Omental fat pad (tissue), 4 donors: Measurements from ENCODE around the gene TDP1. TPM values are rescaled to one million over a fixed set of nuclear protein-coding genes. Genes with fewer than 3 reads are reported as not detected.
"Not testable (repeated sequence)": the region's sequence is repeated elsewhere in the genome, so short reads cannot be mapped to it uniquely, and the experiment has no call there.

Experiments
- ATAC-seq: fragments of 150-250 bp; one replicate; pipeline ENCODE4 v1.9.1; 2016; ENCODE audit warnings: mild to moderate bottlenecking, moderate library complexity; ENCODE audit not compliant: low FRiP score
- DNase-seq: peaks from one replicate; pipeline ENCODE4 v3.0.0-alpha.2; 2019; ENCODE audit warnings: low spot score
- CTCF ChIP-seq, 3 donors: fragments of 450-650 bp; IDR thresholded peaks; one replicate each; pipeline ENCODE4 v1.5.1; 2016 to 2017; ENCODE audit warnings: antibody characterized with exemption in 3 of 3, mild to moderate bottlenecking in 3 of 3, moderate library complexity in 2 of 3
- total RNA-seq, 4 donors: library from RNA; depleted of rRNA; stranded (reverse); fragments of >200 nt; gene quantifications; one replicate each; pipeline ENCODE4 v1.1.0, GENCODE V29; 2016

Gene TDP1
- total RNA-seq, 4 donors from 2014 or later, result 10.2 to 14.2 (median 12.9) TPM

DNA sequence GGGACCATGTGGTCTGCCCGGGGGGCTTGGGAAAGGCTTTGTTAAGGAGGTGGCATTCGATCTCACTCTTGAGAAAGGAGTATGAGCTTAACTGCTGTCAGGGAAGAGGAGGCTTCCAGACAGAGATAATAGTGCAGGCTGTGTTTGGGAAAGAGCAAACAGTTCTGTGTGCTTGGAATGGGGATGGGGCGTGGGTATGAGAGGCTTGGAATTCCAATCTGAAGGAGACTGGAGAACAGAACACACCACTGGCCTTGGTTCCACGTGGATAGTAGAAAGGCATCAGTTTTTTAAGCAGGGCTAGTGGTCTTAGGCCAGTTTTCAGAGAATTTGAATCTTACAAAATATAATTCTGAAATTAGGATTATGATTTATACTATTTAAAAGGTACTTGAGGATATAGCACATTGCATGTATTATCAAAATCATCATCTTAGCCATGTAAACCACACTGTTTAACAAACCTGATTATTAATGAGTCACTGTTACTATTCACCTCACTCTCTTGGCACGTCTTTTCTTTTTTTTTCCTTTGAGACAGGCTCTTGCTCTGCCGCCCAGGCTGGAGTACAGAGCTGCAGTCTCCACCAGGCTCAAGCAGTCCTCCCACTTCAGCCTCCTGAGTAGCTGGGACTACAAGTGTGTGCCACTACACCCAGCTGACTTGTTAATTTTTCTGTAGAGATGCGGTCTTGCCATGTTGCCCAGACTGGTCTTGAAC, 67.6 kb downstream of the TDP1 start:
- no peak for ATAC-seq
- DNase-seq, result no peak
- no peak for TF ChIP-seq CTCF (IDR thresholded peaks at IDR 0.05)

DNA sequence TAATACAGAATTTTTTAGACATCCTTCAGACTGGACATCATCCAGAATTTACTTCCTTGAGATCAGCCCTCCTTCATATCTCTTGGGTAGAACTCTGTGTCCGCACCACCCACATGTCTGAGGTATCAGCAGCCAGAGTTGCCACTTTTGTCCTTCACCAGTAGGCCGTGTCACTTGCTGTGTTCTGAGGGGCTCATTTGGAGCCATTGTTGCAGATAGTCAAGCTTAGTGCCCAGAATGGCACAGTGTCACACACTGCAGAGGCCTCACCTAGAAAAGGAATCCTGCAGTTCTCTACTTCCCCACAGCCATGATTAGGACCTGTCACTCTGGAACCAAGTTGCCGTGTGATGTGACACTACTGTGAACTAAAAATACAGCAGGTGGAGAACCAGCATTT, 69.2 kb downstream of the TDP1 start:
- DNase-seq (no peak), ATAC-seq (peak; percentile 35)
- no peak for TF ChIP-seq CTCF (IDR thresholded peaks at IDR 0.05)

- ATAC-seq, DNase-seq: not testable (repeated sequence)
Measured at GRCh38 chr14:90026608-90027007, 70.9 kb downstream of the TDP1 start.

DNA sequence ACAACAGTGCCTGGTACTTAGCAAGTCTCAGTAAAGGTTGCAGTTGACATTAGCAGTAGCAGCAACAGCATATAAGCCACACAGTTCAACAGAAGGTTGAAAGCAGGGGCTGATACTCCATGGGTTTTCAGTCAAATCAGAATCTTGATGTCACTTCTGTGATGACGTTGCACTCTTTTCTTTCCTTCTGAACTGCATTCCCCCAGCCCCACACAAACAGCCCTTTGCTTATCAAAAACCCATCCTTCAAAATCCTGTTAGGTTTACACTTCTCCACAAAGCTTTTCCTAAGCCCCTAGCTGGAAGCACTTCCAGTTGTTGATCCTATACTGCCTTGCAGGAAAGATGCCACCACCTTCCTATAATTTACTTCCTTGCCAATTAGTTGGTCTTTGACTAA, 72.1 kb downstream of the TDP1 start:
- TF ChIP-seq CTCF (IDR thresholded peaks at IDR 0.05), result no peak
- no peak for DNase-seq
- no peak for ATAC-seq

DNA sequence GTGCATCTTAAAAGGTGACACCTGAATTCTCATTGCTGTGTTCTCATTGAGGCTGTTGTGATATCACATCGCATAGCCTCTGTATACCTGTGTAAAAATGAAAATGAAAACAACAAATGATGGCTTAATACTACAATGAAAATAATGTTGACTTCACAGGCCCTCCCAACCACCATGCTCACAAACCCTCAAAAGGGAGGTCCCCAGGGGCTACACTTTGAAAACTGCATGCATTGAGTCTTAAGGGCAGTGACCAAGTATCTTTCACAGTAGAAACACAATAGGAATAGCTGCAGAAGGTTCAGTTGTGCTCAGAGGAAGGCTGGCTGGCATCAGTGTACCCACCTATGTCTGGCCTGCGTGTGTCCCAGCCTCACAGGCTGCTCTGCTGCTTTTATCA, 78.4 kb downstream of the TDP1 start:
- TF ChIP-seq CTCF (IDR thresholded peaks at IDR 0.05), result no peak
- DNase-seq, result no peak
- ATAC-seq, result no peak

GRCh38 chr14:90034835-90035525, 79.3 kb downstream of the TDP1 start:
- ATAC-seq (no peak), DNase-seq (no peak)
- TF ChIP-seq CTCF (IDR thresholded peaks at IDR 0.05), result no peak

DNA sequence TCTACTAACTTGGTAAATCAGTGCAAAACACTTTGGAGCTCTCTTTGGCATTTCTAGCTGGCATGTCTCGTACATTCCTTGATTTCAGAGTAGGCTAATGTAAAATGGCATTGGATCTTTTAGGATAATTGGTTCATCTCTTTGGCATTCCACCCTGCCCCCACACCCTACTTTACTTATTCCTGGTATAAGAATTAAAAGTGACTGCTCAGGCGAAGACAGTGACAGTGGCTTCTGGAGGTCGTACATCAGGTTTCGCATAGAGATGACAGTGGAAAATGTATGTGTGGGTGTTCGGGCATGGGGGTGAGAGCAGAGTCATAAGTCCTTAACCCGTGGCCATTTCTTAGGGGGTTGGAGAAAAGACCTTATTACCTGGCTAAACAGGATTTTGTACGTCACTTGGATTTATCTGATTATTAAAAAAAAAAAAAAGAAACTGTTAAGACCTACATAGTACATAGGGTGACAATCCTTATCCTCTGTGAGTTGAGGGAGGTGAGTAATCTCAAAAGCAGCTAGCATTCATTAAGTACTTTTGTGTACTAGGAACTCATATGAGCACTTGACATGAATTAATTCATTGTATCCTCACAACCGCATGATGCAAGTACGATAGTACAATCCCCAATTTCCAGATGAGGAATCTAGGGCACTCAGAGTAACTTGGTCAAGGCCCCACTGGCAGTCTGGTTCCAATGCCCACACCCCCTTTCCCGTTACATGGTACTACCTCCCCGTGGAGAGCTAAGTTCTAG, 83.7 kb downstream of the TDP1 start:
- DNase-seq (no peak), ATAC-seq (no peak)
- TF ChIP-seq CTCF (IDR thresholded peaks at IDR 0.05), result no peak
